ENCODE results near the gene MRAP.

GRCh38 chr21:32349333-32349944 is 50.8 kb downstream of the MRAP start:
- no peak for TF ChIP-seq CTCF (conservative IDR thresholded peaks at IDR 0.05)
- no peak for TF ChIP-seq ZFX (IDR thresholded peaks at IDR 0.05)
